Measurements from ENCODE around the gene RHOF. TPM values are rescaled to one million over a fixed set of nuclear protein-coding genes. Genes with fewer than 3 reads are reported as not detected.

RHOF gene
- total RNA-seq, 4 donors from 2014 or later = 4.8 to 11.4 (median 9.5) TPM

DNA sequence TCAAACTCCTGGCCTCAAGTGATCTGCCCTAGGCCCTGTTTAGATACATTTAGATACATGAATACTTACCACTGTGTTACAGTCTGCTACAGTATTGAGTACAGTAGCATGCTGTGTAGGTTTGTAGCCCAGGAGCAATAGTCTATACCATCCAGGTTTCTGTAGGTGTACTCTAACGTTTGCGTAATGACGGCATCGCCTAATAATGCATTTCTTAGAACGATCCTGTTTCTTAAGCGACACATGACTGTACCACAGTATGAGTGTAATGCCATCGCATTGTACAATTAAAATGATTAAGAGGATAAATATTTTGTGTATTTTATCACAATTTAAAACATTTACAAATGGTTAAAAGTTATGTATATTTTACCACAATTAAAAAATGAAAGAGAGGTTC, 62.0 kb downstream of the RHOF start:
- TF ChIP-seq, protein P1, sequence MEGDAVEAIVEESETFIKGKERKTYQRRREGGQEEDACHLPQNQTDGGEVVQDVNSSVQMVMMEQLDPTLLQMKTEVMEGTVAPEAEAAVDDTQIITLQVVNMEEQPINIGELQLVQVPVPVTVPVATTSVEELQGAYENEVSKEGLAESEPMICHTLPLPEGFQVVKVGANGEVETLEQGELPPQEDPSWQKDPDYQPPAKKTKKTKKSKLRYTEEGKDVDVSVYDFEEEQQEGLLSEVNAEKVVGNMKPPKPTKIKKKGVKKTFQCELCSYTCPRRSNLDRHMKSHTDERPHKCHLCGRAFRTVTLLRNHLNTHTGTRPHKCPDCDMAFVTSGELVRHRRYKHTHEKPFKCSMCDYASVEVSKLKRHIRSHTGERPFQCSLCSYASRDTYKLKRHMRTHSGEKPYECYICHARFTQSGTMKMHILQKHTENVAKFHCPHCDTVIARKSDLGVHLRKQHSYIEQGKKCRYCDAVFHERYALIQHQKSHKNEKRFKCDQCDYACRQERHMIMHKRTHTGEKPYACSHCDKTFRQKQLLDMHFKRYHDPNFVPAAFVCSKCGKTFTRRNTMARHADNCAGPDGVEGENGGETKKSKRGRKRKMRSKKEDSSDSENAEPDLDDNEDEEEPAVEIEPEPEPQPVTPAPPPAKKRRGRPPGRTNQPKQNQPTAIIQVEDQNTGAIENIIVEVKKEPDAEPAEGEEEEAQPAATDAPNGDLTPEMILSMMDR (IDR thresholded peaks at IDR 0.05) = no peak
- DNase-seq (ENCODE audit: low spot score) (no peak), ATAC-seq (ENCODE audit: low FRiP score) (no peak)

DNA sequence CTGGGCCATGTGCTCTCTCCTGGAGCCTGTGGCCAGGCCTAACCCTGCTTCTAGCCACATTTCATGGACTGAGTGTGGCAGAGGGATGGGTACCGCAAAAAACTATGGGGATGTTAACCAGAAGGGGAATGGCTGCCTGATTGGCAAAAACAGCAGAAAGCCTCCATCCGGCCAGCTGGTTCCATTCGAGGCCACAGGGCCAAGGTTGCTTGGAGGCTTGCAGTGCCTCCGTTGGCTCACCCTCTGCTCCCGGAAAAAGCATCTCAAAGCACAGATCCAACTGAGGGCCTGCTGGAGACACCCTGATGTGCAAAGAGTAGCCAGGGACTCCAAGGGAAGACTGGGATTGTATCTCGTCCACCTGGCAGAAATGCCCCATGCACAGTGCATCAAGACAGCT, 64.5 kb downstream of the RHOF start:
- TF ChIP-seq, protein P1 (IDR thresholded peaks at IDR 0.05) = no peak
- no peak for DNase-seq (ENCODE audit: low spot score)
- no peak for ATAC-seq (ENCODE audit: low FRiP score)

Other genes with a start within 250 kb of the RHOF start
- gene KDM2B, start 212.7 kb downstream of the RHOF start, total RNA-seq = 10 to 100 TPM; 14.8 to 27.0 (median 16.7) TPM
- 10 to 100 TPM in 2 of 4 donors, 1 to 10 TPM in 2; 6.8 to 15.4 (median 10.7) TPM for gene ORAI1, start 167.2 kb downstream of the RHOF start, total RNA-seq
- gene MORN3, start 124.0 kb downstream of the RHOF start, total RNA-seq = under 1 TPM in 1 of 4 donors, not detected in 3; 0.19 TPM
- 10 to 100 TPM in 1 of 4 donors, 1 to 10 TPM in 3; 4.9 to 10.7 (median 5.7) TPM for gene TMEM120B, start 80.9 kb downstream of the RHOF start, total RNA-seq
- 10 to 100 TPM in 1 of 4 donors, 1 to 10 TPM in 3; 3.7 to 10.4 (median 6.6) TPM for gene SETD1B, start 10.3 kb upstream of the RHOF start, total RNA-seq
- 1 to 10 TPM in 3 of 4 donors, under 1 TPM in 1; 0.82 to 8.5 (median 1.6) TPM for gene HPD, start 65.2 kb upstream of the RHOF start, total RNA-seq
- 10 to 100 TPM; 40.5 to 73.1 (median 57.2) TPM for gene PSMD9, start 95.1 kb upstream of the RHOF start, total RNA-seq
- 10 to 100 TPM in 1 of 4 donors, 1 to 10 TPM in 3; 4.6 to 15.3 (median 7.1) TPM for gene CFAP251, start 124.9 kb upstream of the RHOF start, total RNA-seq
- 1 to 10 TPM; 2.8 to 4.9 (median 3.4) TPM for gene BCL7A, start 228.2 kb upstream of the RHOF start, total RNA-seq